Testis (tissue), 3 donors: ENCODE results near the gene MAN2B2. TPM values are rescaled to one million over a fixed set of nuclear protein-coding genes. Genes with fewer than 3 reads are reported as not detected.

Experiments
- DNase-seq: peaks from one replicate; pipeline ENCODE4 v3.0.0-alpha.2; 2019
- H3K27ac ChIP-seq, 2 donors: fragments of 200-600 bp; sonication (generic); one replicate each; pipeline ENCODE4 v1.5.1; 2019
- H3K27me3 ChIP-seq: fragments of 200-600 bp; sonication (generic); one replicate; pipeline ENCODE4 v1.5.1; 2019
- H3K36me3 ChIP-seq: fragments of 200-600 bp; sonication (generic); one replicate; pipeline ENCODE4 v1.5.1; 2017; ENCODE audit warnings: low read depth; ENCODE audit errors: missing control alignments
- H3K4me1 ChIP-seq: fragments of 200-600 bp; sonication (generic); one replicate; pipeline ENCODE4 v1.5.1; 2019
- H3K4me3 ChIP-seq, 2 donors: fragments of 200-600 bp; sonication (generic); one replicate each; pipeline ENCODE4 v1.5.1; 2017 to 2019
- H3K9me3 ChIP-seq: fragments of 200-600 bp; sonication (generic); one replicate; pipeline ENCODE4 v1.5.1; 2017
- POLR2A ChIP-seq: fragments of 450-650 bp; IDR thresholded peaks from one replicate; pipeline ENCODE4 v1.6.1; 2017; ENCODE audit warnings: antibody characterized with exemption, mild to moderate bottlenecking, moderate library complexity
- WGBS, 2 donors: methylation state at CpG; one replicate each; pipeline ENCODE4 v1.1.5; 2018; 5-methylcytosine and 5-hydroxymethylcytosine counted together
- intact Hi-C: fragments of 100-400 bp; cut with DNase I; formaldehyde crosslinking; loops from one replicate; pipeline ENCODE4 v1.15.1; 2023; ENCODE audit warnings: low total_unique reads
- polyA plus RNA-seq: library from polyadenylated mRNA; stranded (reverse); fragments of 350-450 nt; fragmentation: Illumina TruSeq; extraction: RNeasy Lipid Tissue Mini Kit (QIAGEN cat#74804); gene quantifications from one replicate; pipeline ENCODE4 v1.2.3, GENCODE V29; 2014; ENCODE audit warnings: low read depth, low replicate concordance; ENCODE audit not compliant: insufficient read depth
- total RNA-seq, 2 donors: library from RNA; depleted of rRNA; stranded (reverse); fragments of >200 nt; gene quantifications; one replicate each; pipeline ENCODE4 v1.2.3, GENCODE V29; 2016
- TF ChIP-seq, protein P1 (sequence below), 3 experiments: fragments of 450-650 bp in 2 of 3; fragments of 200-600 bp in 1 of 3; sonication (generic) in 1 of 3; IDR thresholded peaks; one replicate each; pipeline ENCODE4 v1.5.1; 2016 to 2019; ENCODE audit warnings: antibody characterized with exemption in 3 of 3, mild to moderate bottlenecking in 2 of 3, moderate library complexity in 1 of 3

Gene MAN2B2
- total and polyA plus RNA-seq, 3 donors from 2014 or later, result 15.0 to 23.7 (median 17.0) TPM

DNA sequence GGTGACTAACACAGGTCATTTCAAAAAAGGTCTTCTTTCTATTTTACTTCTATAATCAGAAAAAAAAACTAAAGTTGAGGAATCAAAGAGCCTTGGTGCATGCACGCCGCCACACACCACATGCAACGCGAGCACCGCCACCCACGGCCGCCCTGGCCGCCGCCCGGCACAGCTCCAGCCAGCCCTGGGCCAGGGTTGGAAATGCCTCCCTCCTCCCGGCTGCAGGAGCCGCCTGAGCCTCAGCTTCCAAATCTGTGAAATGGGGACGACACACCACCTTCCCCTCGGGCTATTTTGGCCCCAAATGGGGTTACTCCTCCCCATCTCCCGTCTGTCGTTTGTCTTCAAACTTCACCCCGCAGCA lies 39.7 kb upstream of the MAN2B2 start:
- Histone ChIP-seq H3K4me3 (no peak overlapping the region), H3K36me3 (no peaks in the 10 kb centered on the region), H3K9me3 (no peaks in the 10 kb centered on the region), H3K27ac (no peak overlapping the region), H3K27me3 (no peaks in the 10 kb centered on the region), H3K4me1 (no peaks in the 10 kb centered on the region)
- WGBS, 2 donors, result 44 to 87% methylated on average over 17 of the region's 17 CpGs
- no peak for DNase-seq
- intact Hi-C loops, result no loop called here
- TF ChIP-seq, protein P1, sequence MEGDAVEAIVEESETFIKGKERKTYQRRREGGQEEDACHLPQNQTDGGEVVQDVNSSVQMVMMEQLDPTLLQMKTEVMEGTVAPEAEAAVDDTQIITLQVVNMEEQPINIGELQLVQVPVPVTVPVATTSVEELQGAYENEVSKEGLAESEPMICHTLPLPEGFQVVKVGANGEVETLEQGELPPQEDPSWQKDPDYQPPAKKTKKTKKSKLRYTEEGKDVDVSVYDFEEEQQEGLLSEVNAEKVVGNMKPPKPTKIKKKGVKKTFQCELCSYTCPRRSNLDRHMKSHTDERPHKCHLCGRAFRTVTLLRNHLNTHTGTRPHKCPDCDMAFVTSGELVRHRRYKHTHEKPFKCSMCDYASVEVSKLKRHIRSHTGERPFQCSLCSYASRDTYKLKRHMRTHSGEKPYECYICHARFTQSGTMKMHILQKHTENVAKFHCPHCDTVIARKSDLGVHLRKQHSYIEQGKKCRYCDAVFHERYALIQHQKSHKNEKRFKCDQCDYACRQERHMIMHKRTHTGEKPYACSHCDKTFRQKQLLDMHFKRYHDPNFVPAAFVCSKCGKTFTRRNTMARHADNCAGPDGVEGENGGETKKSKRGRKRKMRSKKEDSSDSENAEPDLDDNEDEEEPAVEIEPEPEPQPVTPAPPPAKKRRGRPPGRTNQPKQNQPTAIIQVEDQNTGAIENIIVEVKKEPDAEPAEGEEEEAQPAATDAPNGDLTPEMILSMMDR (IDR thresholded peaks at IDR 0.05), result no peak
- TF ChIP-seq POLR2A, result no peak

DNA sequence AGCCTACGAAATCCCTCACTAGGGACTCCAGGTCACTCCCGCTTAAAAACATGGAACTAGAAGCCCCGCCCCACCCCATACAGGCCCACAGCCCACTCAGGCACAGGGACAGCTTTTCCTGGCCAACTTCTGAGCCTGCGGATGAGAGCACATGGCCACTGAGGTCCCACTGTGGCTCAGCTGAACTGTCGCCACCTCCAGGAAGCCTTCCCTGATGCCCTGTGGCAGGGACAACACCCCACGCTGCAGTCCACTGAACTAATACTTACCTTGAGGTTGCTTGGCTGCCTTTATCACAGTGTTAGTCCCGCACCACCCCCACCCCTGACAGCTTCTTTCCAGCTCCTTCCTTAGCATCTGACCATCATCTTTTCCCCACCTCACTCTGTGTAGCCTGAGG lies 39.3 kb upstream of the MAN2B2 start:
- TF ChIP-seq POLR2A, result no peak
- TF ChIP-seq, protein P1 (IDR thresholded peaks at IDR 0.05), result no peak
- DNase-seq, result no peak
- 54 to 87% methylated on average over 5 to 7 of the region's 7 CpGs for WGBS, 2 donors
- Histone ChIP-seq H3K4me3 (no peak overlapping the region), H3K27ac (no peak overlapping the region), H3K36me3 (no peaks in the 10 kb centered on the region), H3K27me3 (no peaks in the 10 kb centered on the region), H3K4me1 (no peaks in the 10 kb centered on the region), H3K9me3 (no peaks in the 10 kb centered on the region)
- intact Hi-C loops, result no loop called here

DNA sequence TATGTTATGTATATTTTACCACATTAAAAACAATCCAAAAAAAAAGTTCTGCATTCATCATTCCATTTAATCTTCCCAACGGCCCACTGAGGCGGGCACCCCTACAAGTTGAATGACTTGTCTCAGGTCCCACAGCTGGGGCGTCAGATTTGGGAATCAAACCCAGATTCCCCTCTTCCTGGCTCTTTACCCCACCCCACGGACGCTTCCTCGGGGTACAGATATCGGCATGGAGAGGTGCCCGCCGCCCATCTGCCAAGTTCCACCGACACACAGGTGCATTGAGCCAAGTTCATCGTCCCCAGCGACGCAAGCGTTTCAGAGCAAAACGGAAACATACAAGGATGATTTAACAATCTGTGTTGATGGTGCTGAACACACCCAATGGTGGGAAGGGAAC lies 36.9 kb upstream of the MAN2B2 start:
- intact Hi-C loops, result no loop called here
- Histone ChIP-seq H3K4me1 (no peaks in the 10 kb centered on the region), H3K27me3 (no peaks in the 10 kb centered on the region), H3K36me3 (no peaks in the 10 kb centered on the region), H3K27ac (no peak overlapping the region), H3K4me3 (no peak overlapping the region), H3K9me3 (no peaks in the 10 kb centered on the region)
- WGBS, 2 donors, result 90 to 96% methylated on average over 15 of the region's 15 CpGs
- DNase-seq, result no peak
- TF ChIP-seq, protein P1 (IDR thresholded peaks at IDR 0.05), result no peak
- no peak for TF ChIP-seq POLR2A

DNA sequence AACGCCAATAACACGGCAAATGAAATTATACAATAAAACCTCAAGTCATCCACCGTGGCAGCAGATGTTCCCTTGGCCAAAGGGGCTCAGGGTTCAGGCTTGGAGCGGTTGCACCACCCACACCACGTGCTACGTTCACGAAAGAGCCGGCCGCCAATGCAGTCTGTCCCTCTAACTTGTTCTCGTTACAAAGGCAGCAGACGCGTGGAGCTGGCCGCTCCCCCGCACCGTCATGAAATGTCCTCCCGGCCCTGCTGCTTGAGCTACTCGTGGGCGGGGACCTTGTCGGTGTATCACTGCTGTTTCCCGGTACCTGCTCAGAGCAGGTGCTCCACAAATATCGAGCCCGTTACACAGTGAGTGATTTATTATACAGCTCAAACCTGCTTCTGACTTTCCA lies 36.4 kb upstream of the MAN2B2 start:
- Histone ChIP-seq H3K9me3 (no peaks in the 10 kb centered on the region), H3K4me3 (no peak overlapping the region), H3K27me3 (no peaks in the 10 kb centered on the region), H3K4me1 (no peaks in the 10 kb centered on the region), H3K27ac (no peak overlapping the region), H3K36me3 (no peaks in the 10 kb centered on the region)
- 30 to 34% methylated on average over 22 of the region's 22 CpGs for WGBS, 2 donors
- TF ChIP-seq POLR2A, result no peak
- TF ChIP-seq, protein P1 (IDR thresholded peaks at IDR 0.05), result no peak
- intact Hi-C loops, result no loop called here
- DNase-seq, result peak; percentile 68

DNA sequence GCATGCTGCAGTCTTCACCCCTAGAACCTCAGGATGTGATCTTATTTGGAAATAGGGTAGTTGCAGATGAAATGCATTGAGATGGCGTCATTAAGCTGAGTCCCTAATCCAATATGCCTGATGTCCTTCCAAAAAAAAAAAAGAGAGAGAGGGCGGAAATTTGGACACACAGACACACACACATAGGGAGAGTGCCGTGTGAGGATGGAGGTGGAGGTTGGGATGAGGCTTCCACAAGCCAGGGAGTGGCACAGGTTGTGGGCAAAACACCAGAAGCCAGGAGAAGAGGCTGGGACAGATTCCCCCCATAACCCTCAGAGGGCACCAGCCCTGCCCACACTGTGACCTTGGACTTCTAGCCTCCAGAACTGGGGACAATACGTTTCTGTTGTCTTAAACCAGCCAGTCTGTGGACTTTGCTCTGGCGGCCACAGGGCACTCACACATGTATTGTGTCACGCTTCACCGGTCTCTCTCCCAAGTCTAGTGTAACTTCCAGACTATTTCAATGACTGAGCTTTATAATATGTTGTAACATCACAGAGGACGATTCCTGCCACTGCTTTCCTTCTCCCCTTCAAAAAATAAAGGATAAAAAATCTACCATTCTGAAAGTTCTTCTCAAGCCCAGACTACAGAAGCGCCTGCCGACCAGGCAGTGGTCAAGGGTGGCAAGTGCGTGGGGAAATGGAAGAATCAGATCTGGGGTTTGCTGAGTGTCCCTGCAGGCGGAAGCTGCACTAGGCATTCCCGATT lies 35.8 kb upstream of the MAN2B2 start:
- Histone ChIP-seq H3K4me3 (no peak overlapping the region), H3K4me1 (no peaks in the 10 kb centered on the region), H3K36me3 (no peaks in the 10 kb centered on the region), H3K9me3 (no peaks in the 10 kb centered on the region), H3K27ac (no peak overlapping the region), H3K27me3 (no peaks in the 10 kb centered on the region)
- TF ChIP-seq, protein P1 (IDR thresholded peaks at IDR 0.05), result no peak
- no peak for TF ChIP-seq POLR2A
- intact Hi-C loops, result no loop called here
- 71 to 74% methylated on average over 11 to 13 of the region's 13 CpGs for WGBS, 2 donors
- no peak for DNase-seq
